ENCODE data around the gene CAB39. TPM values are rescaled to one million over a fixed set of nuclear protein-coding genes. Genes with fewer than 3 reads are reported as not detected.

Gene CAB39
- total RNA-seq: 69.3 and 78.9 TPM in 2 replicates

DNA sequence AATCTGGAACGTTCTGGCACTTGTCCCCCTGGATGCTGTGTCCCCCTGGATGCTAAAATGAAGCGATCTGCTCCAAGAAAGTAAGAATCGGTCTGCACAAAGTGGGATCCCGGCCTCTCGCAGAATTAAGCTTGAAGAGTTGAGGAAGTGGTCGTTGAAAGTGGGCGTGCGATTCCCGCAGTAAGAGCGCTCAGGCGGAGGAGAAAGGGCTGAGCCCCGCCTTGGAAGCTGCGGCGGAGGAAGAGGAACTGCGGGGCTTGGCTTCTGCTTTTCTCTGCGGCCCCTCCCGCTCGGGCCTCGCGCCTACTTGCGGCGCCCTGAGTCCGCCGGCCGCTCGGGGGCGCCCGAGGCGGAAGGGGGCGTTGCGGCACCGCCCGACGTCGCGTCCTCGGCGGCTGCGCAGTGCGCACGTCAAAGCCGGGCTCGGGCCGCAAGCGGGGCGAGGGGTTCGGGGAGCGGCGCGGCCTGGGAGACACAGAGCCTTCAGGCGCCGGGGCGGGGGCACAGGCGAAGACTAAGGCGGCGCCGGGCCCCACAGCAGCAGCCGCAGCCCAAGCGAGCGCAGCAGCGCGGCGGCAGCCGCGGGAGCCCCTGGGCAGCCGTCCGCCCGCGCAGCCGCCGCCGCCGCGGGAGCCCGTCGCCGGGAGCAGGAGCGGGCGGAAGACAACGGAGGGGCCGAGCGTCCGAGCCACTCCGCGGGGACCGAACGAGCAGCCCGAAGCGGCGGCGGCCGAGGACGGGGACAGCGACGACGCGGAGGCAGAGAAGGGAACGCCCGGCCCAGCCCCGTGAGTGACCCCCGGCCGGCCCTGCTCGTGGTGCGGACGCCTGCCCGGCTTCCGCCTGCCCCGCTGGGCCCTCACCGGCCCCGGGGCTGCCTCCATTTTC, at the start of gene CAB39:
CAB39 (plus strand) TSS at position 400 of the 888 bp plus-strand sequence. CDS start 47,160 bp downstream, outside the sequence.

DNA sequence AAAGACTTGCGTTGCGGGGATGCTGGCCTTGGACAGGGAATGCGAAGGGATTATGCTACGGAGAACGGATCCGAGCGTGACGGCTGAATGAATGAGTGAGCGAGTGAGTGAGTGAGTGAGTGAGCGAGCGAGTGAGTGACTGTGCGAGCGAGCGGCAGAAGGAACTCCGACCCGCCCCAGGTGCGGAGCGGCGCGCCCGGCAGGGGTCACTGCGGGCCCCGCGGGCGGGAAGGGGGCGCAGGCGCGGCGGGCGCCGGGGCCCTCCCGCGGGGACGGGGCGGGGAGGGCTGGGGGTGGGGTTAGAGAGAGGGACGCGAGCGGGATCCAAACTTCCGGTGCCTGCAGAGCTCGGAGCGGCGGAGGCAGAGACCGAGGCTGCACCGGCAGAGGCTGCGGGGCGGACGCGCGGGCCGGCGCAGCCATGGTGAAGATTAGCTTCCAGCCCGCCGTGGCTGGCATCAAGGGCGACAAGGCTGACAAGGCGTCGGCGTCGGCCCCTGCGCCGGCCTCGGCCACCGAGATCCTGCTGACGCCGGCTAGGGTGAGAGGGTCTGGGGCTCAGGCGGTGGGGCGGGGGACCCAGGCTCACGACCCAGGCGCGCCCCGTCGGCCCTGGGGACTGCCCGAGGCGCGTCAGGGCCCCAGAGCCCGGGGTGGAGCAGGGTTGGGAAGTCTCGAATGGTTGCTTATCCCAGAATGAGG, 152.1 kb downstream of the CAB39 start, which contains the start of gene ITM2C:
ITM2C (plus strand) TSS at position 338 of the 702 bp plus-strand sequence; CDS start at position 422, 84 bp downstream.

Other genes starting within 250 kb of the CAB39 start
- gene ITM2C, start 152.1 kb downstream of the CAB39 start, total RNA-seq: 61.0 and 96.2 TPM in 2 replicates
- gene GPR55, start 212.4 kb downstream of the CAB39 start, total RNA-seq: not detected in 2 replicates

Data from smooth muscle cell of the pulmonary artery (primary cell).